Islet of Langerhans (tissue), 1 donor: Measurements from ENCODE around the gene GLIS2.
"Not testable (repeated sequence)": the region's sequence is repeated elsewhere in the genome, so short reads cannot be mapped to it uniquely, and the experiment has no call there.

Experiments used
- FAIRE-seq: peaks from one replicate; lab custom pipeline; 2011; peaks lifted over from hg19 to GRCh38; lab: Jason Lieb, UNC

Gene GLIS2

GRCh38 chr16:4320571-4321137 lies 4.8 kb downstream of the GLIS2 start:
- FAIRE-seq, result no peak

GRCh38 chr16:4321286-4322120 lies 5.6 kb downstream of the GLIS2 start:
- FAIRE-seq, result no peak

GRCh38 chr16:4322121-4323052 lies 6.5 kb downstream of the GLIS2 start:
- FAIRE-seq, result no peak

- FAIRE-seq, result no peak
Measured at GRCh38 chr16:4323071-4323844, 7.4 kb downstream of the GLIS2 start.

- no peak for FAIRE-seq
Measured at GRCh38 chr16:4323845-4324488, 8.1 kb downstream of the GLIS2 start.

- no peak for FAIRE-seq
Measured at GRCh38 chr16:4324492-4325252, 8.8 kb downstream of the GLIS2 start.

GRCh38 chr16:4325253-4325758 lies 9.4 kb downstream of the GLIS2 start:
- no peak for FAIRE-seq

GRCh38 chr16:4327386-4328045 lies 11.6 kb downstream of the GLIS2 start:
- no peak for FAIRE-seq

GRCh38 chr16:4328046-4328781 lies 12.3 kb downstream of the GLIS2 start:
- no peak for FAIRE-seq

- peak; percentile 33 for FAIRE-seq
Measured at GRCh38 chr16:4328782-4329775, 13.2 kb downstream of the GLIS2 start.

- FAIRE-seq, result no peak
Measured at GRCh38 chr16:4330277-4330874, 14.5 kb downstream of the GLIS2 start.

GRCh38 chr16:4332083-4332482 lies 16.2 kb downstream of the GLIS2 start:
- FAIRE-seq, result no peak

GRCh38 chr16:4332623-4333307 lies 16.9 kb downstream of the GLIS2 start:
- no peak for FAIRE-seq

GRCh38 chr16:4333308-4333638 lies 17.4 kb downstream of the GLIS2 start:
- no peak for FAIRE-seq

- FAIRE-seq, result not testable (repeated sequence)
Measured at GRCh38 chr16:4333714-4334113, 17.8 kb downstream of the GLIS2 start.

- no peak for FAIRE-seq
Measured at GRCh38 chr16:4334724-4335495, 19.0 kb downstream of the GLIS2 start.
